MV-4-11 (cell line): Measurements from ENCODE around the gene BLTP3B.

Experiments
- DNase-seq: peaks from one replicate; lab custom pipeline; 2025; lab: John Stamatoyannopoulos, UW

The BLTP3B gene

DNA sequence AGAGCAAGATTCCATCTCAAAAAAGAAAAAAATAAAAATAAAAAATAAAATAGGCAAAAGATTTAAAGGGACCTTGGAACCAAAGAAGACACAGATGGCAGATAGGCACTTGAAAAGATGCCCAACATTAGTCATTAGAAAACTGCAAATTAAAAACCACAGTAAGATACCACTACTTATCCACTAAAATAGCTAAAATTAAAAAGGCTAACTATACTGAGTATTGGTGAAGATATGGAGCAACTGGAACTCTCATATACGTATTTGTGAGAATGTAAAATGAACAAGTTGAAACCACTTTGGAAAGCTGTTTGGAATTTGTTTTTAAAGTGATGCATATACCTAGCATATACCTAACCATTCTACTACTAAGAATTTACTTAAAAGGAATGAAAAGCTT, 22.3 kb downstream of the BLTP3B start:
- DNase-seq, result no peak

DNA sequence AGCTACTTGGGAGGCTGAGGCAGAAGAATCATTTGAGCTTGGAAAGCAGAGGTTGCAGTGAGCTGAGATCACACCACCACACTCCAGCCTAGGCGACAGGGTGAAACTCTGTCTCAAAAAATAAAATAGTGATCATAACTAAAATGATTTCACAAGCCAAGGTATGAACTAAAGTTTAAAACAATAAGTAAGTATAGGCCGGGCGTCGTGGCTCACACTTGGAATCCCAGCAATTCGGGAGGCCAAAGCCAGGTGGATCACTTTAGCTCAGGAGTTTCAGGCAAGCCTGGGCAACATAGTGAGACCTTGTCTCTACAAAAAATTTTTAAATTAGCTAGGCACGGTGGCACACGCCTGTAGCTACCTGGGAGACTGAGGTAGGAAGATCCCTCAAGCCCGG, 27.4 kb downstream of the BLTP3B start:
- no peak for DNase-seq

DNA sequence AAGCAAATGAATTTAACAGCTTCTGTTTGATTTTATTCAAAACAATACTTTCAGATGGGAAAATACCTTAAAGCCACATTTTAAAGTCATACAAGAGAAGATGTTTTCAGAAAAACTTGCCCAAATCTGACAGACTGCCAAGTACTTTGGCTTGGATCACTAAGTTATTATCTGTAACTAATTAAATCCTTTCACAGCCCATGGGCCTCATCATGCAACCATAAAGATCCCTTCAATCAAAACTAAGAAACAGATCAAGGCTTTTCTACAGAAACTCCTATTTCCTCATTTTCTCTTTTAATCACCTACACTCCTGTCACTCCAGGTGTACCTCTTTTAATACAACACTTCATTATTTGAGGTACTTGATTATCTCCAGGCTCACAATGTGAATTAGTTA, 28.1 kb downstream of the BLTP3B start:
- DNase-seq, result no peak

DNA sequence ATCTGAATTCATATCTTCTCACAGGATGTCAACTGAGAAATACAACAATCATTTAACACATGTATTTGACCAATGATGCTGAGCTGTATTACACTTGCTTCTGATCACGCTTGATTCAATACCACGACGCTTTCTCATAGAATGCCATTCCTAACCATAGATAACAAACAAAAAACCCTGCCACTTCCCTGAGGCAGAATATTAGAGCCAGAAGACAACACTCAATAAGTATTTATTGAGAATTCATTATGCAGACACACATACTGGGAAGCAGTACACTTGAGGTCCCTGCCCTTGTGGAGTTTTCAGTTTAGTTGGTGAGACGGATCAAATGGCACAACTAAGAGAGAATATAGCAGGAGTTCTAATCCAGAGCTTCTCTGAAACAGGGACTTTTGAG, 32.4 kb downstream of the BLTP3B start:
- no peak for DNase-seq

DNA sequence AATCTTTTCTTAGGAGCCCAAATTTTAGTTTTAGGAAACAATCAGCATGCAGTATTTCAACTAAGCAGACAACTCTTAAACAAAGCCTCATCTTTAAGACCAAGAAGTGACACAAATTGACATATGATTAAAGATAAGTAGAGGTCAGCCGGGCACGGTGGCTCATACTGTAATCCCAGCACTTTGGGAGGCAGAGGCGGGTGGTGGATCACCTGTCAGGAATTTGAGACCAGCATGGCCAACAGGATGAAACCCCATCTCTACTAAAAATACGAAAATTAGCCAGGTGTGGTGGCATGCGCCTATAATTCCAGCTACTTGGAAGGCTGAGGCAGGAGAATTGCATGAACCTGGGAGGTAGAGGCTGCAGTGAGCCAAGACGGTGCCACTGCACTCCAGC, 35.8 kb downstream of the BLTP3B start:
- DNase-seq, result no peak

DNA sequence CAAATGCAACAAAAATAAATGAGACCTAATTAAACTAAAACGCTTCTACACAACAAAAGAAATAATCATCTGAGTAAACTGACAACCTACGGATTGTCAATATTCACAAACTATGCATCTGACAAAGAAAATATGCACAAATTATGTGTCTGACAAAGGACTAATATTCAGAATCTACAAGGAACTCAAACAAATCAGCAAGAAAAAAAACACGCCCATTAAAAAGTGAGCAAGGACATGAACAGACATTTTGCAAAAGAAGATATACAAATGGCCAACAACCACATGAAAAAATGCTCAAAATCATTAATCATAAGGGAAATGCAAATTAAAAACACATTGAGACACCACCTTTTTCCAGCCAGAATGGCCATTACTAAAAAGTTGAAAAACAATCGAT, 37.0 kb downstream of the BLTP3B start:
- no peak for DNase-seq

DNA sequence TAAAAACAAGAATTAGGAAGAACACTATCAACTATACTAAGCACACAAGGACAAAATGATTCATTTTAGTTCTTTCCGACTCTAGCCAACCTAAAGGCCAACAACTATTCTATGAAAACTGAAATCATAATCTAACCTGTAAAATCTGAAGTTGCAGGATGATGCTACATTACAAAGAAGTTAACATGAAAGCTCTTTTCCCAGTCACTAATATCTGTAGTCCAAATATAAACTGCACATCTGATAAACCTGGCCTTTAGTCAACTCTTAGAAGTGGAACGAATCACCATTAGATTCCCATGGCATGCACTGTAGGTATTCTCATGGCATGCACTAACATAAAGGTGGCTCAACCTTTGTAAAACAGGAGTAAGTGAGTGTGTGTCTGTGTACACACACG, 41.7 kb downstream of the BLTP3B start:
- DNase-seq, result no peak
